IPS DF 19.7 (cell line): Measurements from ENCODE around the gene TAPBPL.
"Not testable (repeated sequence)": the region's sequence is repeated elsewhere in the genome, so short reads cannot be mapped to it uniquely, and the experiment has no call there.

Source experiments
- DNase-seq: peaks from one replicate; pipeline ENCODE4 v3.0.0-alpha.2; 2013; ENCODE audit warnings: low read depth, low spot score

The TAPBPL gene

DNA sequence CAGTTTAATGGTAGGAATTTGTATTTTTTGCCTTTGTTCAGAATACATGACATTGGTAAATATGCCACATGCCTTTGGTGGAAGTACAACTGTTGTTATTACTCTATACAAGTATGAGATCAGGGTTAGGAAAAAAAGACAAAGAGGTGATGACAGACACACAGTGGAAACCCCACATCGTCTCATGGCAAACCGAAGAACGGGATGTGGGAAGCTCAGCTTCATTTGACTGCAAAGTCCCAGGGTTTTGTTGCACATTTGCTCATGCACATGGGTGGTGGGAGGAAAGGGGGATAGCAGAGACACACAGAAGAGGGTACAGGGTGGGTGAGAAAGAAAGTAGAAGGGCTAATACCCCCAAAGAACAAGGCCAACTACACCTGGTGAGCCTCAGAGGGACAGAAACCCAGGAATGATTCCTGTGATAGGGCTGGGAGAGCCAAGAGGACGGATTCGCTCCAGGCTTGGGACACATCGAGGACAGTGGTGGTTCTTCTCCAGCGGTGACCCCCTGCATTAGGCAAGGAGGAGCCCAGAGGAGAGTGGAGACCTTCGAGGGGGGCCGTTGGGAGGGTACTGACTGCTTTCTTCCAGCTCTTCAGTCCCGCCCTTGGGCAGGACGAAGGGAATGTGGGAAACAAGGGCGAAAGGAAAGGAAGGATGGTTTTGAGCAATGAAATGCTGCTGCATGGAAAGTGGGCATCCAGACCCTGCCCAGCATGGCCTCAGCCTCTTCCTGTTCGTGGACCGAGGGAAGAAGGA is 10.6 kb downstream of the TAPBPL start:
- no peak for DNase-seq

DNA sequence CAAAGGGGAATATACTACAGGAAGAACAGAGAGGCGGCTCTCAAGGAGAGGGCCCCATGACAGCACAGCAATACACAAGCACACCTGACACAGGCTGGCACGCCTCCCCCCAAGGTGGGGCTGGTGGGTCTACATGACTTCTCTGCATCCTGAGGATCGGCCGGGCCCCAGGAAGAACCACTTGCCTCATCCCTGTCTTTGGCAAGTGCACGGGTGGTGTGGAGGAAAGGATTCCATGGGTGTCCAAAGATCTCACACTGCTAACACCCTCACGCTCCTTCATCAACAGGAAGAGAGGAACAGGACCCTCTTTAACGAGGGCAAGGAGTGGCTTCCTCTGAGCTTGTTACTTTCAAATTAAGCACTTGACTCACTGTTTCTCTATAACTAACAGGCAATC is 11.4 kb downstream of the TAPBPL start:
- DNase-seq = no peak

DNA sequence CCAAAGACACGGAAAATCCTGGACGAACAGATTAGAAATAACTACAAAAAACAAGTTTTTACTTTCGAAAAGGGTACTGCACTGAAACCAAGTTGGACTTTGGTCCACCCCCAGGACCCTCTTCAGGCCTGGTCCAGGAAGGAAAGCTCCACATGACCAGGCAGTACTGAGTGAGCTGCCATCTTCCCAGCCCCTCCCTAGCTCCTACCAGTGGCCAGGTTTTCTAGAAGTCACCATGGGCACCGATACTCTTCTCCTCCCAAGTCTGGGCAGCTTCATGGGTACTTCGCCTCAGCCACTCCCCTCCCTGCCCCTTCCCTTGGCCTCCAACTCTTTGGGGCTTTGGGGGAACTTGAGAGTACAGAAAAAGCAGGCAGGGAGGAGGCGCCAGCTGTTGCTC is 12.0 kb downstream of the TAPBPL start:
- DNase-seq = no peak

GRCh38 chr12:6464531-6464930 is 12.7 kb downstream of the TAPBPL start:
- no peak for DNase-seq

GRCh38 chr12:6465467-6466183 is 13.8 kb downstream of the TAPBPL start:
- no peak for DNase-seq

DNA sequence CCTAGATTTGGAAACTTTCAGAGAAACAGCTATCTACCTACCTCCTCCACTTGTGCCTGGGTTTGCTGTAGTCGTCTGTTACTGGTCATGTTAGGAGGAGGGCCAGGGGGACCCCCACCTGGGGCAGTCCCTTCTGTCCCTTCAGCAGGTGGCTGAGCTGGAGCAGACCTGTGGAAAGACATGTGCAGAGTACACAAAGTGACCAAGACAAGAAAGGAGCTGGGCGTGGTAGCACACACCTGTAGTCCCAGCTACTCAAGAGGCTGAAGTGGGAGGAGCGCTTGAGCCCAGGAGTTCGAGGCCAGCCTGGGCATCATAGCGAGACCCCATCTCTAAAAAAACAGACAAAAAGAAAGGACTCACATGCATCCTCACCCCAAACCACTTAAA is 14.3 kb downstream of the TAPBPL start:
- no peak for DNase-seq

GRCh38 chr12:6466751-6467150 is 14.9 kb downstream of the TAPBPL start:
- DNase-seq = not testable (repeated sequence)

- DNase-seq = not testable (repeated sequence)
Measured at GRCh38 chr12:6467571-6468282, 15.9 kb downstream of the TAPBPL start.

GRCh38 chr12:6468283-6468575 is 16.4 kb downstream of the TAPBPL start:
- DNase-seq = no peak

GRCh38 chr12:6469092-6469491 is 17.2 kb downstream of the TAPBPL start:
- no peak for DNase-seq

- DNase-seq = no peak
Measured at GRCh38 chr12:6469609-6470374, 17.9 kb downstream of the TAPBPL start.

GRCh38 chr12:6470375-6471163 is 18.7 kb downstream of the TAPBPL start, which contains the start of gene VAMP1:
VAMP1 (minus strand) TSS chr12:6470677; CDS start chr12:6470531, 146 bp downstream.
- peak; percentile 90 for DNase-seq

DNA sequence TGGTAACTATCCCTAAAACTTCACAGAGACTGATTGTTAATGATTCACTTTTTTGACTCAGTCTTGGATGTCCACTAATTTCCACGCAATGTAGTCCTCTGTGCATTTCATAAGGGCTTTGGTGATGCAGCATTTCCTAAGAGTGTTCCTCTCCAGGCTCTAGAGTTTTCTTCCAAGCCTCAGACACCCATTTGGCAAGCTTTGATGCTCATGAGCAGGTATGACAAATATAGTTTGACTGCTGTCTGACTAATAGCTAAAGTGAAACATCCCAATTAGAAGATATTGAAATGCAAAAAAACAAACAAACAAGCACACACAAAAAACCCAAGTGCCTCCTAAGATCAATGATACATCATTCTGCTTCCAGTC is 20.1 kb downstream of the TAPBPL start:
- DNase-seq = no peak

- DNase-seq = no peak
Measured at GRCh38 chr12:6472491-6472890, 20.6 kb downstream of the TAPBPL start.

DNA sequence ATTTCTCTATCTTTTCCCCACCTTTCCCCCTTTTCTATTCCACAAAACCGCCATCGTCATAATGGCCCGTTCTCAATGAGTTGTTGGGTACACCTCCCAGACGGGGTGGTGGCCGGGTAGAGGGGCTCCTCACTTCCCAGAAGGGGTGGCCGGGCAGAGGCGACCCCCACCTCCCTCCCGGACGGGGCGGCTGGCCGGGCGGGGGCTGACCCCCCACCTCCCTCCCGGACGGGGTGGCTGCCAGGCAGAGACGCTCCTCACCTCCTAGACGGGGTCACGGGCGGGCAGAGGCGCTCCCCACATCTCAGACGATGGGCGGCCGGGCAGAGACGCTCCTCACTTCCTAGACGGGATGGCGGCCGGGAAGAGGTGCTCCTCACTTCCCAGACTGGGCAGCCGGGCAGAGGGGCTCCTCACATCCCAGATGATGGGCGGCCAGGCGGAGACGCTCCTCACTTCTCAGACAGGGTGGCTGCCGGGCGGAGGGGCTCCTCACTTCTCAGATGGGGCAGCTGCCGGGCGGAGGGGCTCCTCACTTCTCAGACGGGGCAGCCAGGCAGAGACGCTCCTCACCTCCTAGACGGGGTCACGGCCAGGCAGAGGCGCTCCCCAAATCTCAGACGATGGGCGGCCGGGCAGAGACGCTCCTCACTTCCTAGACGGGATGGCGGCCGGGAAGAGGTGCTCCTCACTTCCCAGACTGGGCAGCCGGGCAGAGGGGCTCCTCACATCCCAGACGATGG is 23.6 kb downstream of the TAPBPL start:
- DNase-seq = not testable (repeated sequence)

DNA sequence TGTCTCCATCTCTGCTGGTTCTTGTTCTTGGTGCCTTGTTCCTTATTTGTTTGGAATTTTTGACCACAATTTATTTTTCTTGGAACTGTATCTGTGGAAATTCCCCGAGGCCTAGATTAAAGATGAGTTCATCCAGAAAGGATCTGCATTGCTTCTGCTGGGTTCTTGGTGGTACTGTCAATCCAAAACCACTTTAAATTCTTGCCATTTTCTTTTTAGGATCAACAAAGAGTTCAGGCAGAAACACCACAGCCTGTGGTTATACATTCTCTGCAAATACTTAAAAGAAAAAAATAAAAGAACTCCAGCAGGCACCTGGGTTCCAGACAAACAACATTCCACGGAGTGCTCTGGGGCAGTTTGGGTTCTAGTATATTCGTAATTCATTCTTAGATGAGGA is 24.6 kb downstream of the TAPBPL start:
- DNase-seq = no peak

- not testable (repeated sequence) for DNase-seq
Measured at GRCh38 chr12:6477601-6478377, 25.9 kb downstream of the TAPBPL start.

DNA sequence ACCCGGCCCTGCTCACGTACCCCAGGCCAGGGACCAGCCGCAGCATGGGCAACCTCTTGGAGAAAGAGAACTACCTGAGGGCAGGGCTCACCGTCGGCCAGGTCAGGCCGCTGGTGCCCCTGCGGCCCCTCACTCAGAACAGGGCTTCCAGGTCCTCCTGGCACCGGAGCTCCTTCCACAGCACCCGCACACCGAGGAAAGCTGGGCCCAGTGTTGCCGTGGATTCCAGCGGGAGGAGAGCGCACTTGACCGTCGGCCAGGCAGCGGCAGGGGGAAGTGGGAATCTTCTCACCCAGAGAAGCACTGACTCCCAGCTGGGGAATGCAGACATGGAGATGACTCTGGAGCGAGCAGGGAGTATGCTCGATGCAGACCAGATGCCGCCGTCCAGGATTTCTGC is 26.6 kb downstream of the TAPBPL start:
- DNase-seq = no peak

DNA sequence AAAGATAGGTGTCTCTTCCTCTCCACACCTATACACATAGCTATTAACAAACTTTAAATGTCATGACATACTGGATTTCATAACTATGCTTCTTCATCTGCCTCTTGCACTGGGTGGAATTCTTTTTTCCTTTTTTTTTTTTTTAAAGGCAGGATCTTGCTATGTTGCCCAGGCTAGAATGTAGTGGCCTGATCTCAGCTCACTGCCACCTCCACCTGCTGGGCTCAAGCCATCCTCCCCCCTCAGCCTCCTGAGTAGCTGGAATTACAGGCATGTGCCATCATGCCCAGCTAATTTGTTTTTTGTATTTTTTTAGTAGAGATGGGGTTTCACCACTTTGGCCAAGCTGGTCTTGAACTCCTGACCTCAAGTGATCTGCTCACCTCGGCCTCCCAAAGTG is 36.4 kb downstream of the TAPBPL start:
- DNase-seq = no peak

DNA sequence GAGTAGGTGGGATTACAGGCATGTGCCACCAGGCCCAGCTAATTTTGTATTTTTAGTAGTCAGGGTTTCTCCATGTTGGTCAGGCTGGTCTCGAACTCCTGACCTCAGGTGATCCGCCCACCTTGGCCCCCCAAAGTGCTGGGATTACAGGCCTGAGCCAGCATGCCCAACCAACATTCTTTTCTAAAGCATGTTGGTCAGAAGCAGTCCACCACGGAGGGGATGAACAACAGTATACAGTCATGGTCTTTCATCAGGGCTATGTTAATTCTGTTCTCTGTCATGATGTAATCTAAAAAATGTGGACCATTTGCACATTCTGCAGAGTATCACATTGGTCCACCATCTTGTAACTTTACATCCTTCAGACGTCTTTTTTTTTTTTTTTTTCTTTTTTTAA is 37.6 kb downstream of the TAPBPL start:
- no peak for DNase-seq
